ENCODE results near the gene LYPD6. TPM values are rescaled to one million over a fixed set of nuclear protein-coding genes. Genes with fewer than 3 reads are reported as not detected.

LYPD6 gene
- polyA plus RNA-seq, 1 of the 3 experiments (the other 2 are of a cell fraction) = 8.1 TPM

DNA sequence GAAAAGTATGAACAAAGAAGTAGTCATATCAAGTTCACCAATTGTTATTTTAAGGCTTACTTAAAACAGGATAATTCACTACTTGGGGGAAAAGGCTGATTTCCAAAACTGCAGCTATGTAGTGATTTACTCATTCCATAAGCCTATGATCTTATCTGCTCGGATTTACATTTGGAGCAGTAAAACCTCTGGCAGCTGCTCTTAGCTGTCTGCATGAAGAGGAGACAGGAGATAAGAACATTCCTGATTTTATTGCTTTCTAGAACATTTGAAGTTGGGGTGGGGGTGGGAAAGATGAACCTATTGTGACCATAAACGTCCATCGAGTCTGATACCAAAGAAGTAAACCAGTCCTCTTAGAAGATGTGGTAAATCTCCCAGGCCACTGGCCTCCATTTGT lies 136.2 kb downstream of the LYPD6 start:
- Histone ChIP-seq H3K9ac (no peak overlapping the region), H3K79me2 (ENCODE audit: insufficient read depth) (no peaks in the 10 kb centered on the region), H3K4me3 (ENCODE audit: low read depth in 2 of 2, low read length in 1 of 2) (no peak overlapping the region), H3K9me2 (no peaks in the 10 kb centered on the region), H4K20me1 (ENCODE audit: insufficient read depth) (no peaks in the 10 kb centered on the region), H3F3A (replicated peaks; ENCODE audit: insufficient read depth) (no peaks in the 10 kb centered on the region), H3K4me2 (no peak overlapping the region), H3K9me3 (peaks cover 5% of the 10 kb centered on the region; the same call in 1 of the 2 replicates), H2AFZ (ENCODE audit: low read depth) (no peak overlapping the region), H3K36me3 (replicated peaks in 1 of 2; ENCODE audit: control insufficient read depth in 1 of 2, insufficient read depth in 2 of 2, low read length in 1 of 2) (peaks cover 3 to 13% of the 10 kb centered on the region in 2 experiments), H3K4me1 (ENCODE audit: control insufficient read depth in 1 of 2, insufficient read depth in 2 of 2, low read depth in 1 of 2, low read length in 1 of 2) (peaks cover 4 to 5% of the 10 kb centered on the region in 2 experiments; a peak in 2 of 4 replicates), H3K27me3 (ENCODE audit: insufficient read depth) (no peaks in the 10 kb centered on the region), H3K27ac (ENCODE audit: low read depth in 2 of 2, low read length in 1 of 2) (peak overlapping the region in 1 of 2 experiments; percentile 3; a peak in 1 of 4 replicates)
- POLR2A ChIA-PET = no interaction called here
- 9% methylated on average over 3 of the region's 3 CpGs for WGBS (ENCODE audit: low lambda C conversion rate)
- TF ChIP-seq GATA2 (CRISPR knock-in tag; IDR thresholded peaks at IDR 0.05) (peak; percentile 84), RCOR1 (IDR thresholded peaks at IDR 0.05; ENCODE audit: low read length) (peak; percentile 57; the same call in 1 of the 2 replicates), TEAD4 (IDR thresholded peaks at IDR 0.05; ENCODE audit: borderline replicate concordance, insufficient read depth) (peak; percentile 47; the same call in 1 of the 2 replicates), EP300 (IDR thresholded peaks at IDR 0.05; ENCODE audit: borderline replicate concordance in 1 of 2, low read depth in 1 of 2, low read length in 1 of 2) (peak; percentile 36 to 76; a peak in 3 of 4 replicates), SIN3A (IDR thresholded peaks at IDR 0.05; ENCODE audit: borderline replicate concordance, low read depth, low read length) (no peak), EZH2phosphoT487 (IDR thresholded peaks at IDR 0.05; ENCODE audit: borderline replicate concordance, low read depth) (no peak), RAD21 (IDR thresholded peaks at IDR 0.05; ENCODE audit: low read length) (no peak), TCF12 (IDR thresholded peaks at IDR 0.05) (peak; percentile 65), TAF1 (IDR thresholded peaks at IDR 0.05; ENCODE audit: borderline replicate concordance, low read depth, low read length) (no peak), ZBTB33 (IDR thresholded peaks at IDR 0.05; ENCODE audit: borderline replicate concordance, low read depth) (no peak), ELF1 (IDR thresholded peaks at IDR 0.05) (no peak), JUND (IDR thresholded peaks at IDR 0.05) (peak; percentile 9; the same call in 1 of the 2 replicates), FOXJ3 (CRISPR knock-in tag; IDR thresholded peaks at IDR 0.05) (no peak), MEF2A (IDR thresholded peaks at IDR 0.05; ENCODE audit: borderline replicate concordance, low read depth) (no peak), NFIC (IDR thresholded peaks at IDR 0.05; ENCODE audit: borderline replicate concordance) (peak; percentile 47; the same call in 1 of the 2 replicates)
- TF ChIP-seq, protein P1, sequence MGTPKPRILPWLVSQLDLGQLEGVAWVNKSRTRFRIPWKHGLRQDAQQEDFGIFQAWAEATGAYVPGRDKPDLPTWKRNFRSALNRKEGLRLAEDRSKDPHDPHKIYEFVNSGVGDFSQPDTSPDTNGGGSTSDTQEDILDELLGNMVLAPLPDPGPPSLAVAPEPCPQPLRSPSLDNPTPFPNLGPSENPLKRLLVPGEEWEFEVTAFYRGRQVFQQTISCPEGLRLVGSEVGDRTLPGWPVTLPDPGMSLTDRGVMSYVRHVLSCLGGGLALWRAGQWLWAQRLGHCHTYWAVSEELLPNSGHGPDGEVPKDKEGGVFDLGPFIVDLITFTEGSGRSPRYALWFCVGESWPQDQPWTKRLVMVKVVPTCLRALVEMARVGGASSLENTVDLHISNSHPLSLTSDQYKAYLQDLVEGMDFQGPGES (IDR thresholded peaks at IDR 0.05; ENCODE audit: low read depth, low read length) = no peak
- DNase-seq = peak; percentile 25
- CTCF ChIA-PET = interaction anchor here (0.8 to 1.3 kb wide), 3 partner anchors 10 to 23 kb away, joined by 3 to 4 read pairs (median 3); no protein-coding TSS in a partner anchor
